COLO829 (cell line): ENCODE measurements around the gene MET.
"Not testable (repeated sequence)": the region's sequence is repeated elsewhere in the genome, so short reads cannot be mapped to it uniquely, and the experiment has no call there.

Experiments used
- DNase-seq: peaks from one replicate; pipeline ENCODE4 v3.0.0; 2012; ENCODE audit warnings: low spot score

The MET gene

GRCh38 chr7:116809636-116810266 is 137.8 kb downstream of the MET start:
- DNase-seq, result peak; percentile 80

- DNase-seq, result peak; percentile 33
Observed at GRCh38 chr7:116810267-116811116, 138.5 kb downstream of the MET start.

- DNase-seq, result no peak
Observed at GRCh38 chr7:116811768-116812167, 139.8 kb downstream of the MET start.

- no peak for DNase-seq
Observed at GRCh38 chr7:116812860-116813259, 140.9 kb downstream of the MET start.

- DNase-seq, result not testable (repeated sequence)
Observed at GRCh38 chr7:116813371-116813770, 141.4 kb downstream of the MET start.

GRCh38 chr7:116815041-116815440 is 143.0 kb downstream of the MET start:
- no peak for DNase-seq

- DNase-seq, result no peak
Observed at GRCh38 chr7:116820149-116820548, 148.2 kb downstream of the MET start.

GRCh38 chr7:116821647-116822046 is 149.7 kb downstream of the MET start:
- DNase-seq, result not testable (repeated sequence)

- DNase-seq, result no peak
Observed at GRCh38 chr7:116824449-116824848, 152.5 kb downstream of the MET start.

GRCh38 chr7:116828281-116828680 is 156.3 kb downstream of the MET start:
- no peak for DNase-seq

- DNase-seq, result no peak
Observed at GRCh38 chr7:116829041-116829440, 157.0 kb downstream of the MET start.

- no peak for DNase-seq
Observed at GRCh38 chr7:116829493-116829892, 157.5 kb downstream of the MET start.

- no peak for DNase-seq
Observed at GRCh38 chr7:116832692-116833091, 160.7 kb downstream of the MET start.

- DNase-seq, result no peak
Observed at GRCh38 chr7:116834815-116835504, 163.0 kb downstream of the MET start.

GRCh38 chr7:116836048-116836447 is 164.1 kb downstream of the MET start:
- no peak for DNase-seq

- no peak for DNase-seq
Observed at GRCh38 chr7:116836911-116837310, 164.9 kb downstream of the MET start.

GRCh38 chr7:116837586-116837985 is 165.6 kb downstream of the MET start:
- no peak for DNase-seq

GRCh38 chr7:116840256-116840655 is 168.3 kb downstream of the MET start:
- no peak for DNase-seq

- no peak for DNase-seq
Observed at GRCh38 chr7:116842371-116842770, 170.4 kb downstream of the MET start.

GRCh38 chr7:116843378-116843777 is 171.4 kb downstream of the MET start:
- DNase-seq, result no peak
